GM12878 (cell line): ENCODE data around the gene OR2B2. TPM values are rescaled to one million over a fixed set of nuclear protein-coding genes. Genes with fewer than 3 reads are reported as not detected.

Experiments
- ATAC-seq: fragments of 200-7000 bp; cut with Tn5 transposase; 3 replicates; pipeline ENCODE4 v1.9.1; 2020; ENCODE audit warnings: mild to moderate bottlenecking, moderate library complexity
- BruUV-seq: library from RNA; stranded (reverse); fragments of 400-500 nt; replicated peaks from 2 replicates; lab custom pipeline; 2021; lab: Mats Ljungman, UMichigan
- CTCF ChIA-PET: fragments of 300-600 bp; sonication (Branson Sonifier 250); formaldehyde crosslinking; extraction: SDS; loops from one replicate; lab custom pipeline; 2021; ENCODE audit warnings: inconsistent platforms; lab: Yijun Ruan, JAX
- POLR2A ChIA-PET: fragments of 350-600 bp; formaldehyde crosslinking; extraction: SDS; loops from one replicate; lab custom pipeline; 2021; ENCODE audit warnings: inconsistent platforms; lab: Charles Lee
- RAD21 ChIA-PET: fragments of 300-600 bp; sonication (Branson Sonifier 250); formaldehyde crosslinking; loops from one replicate; lab custom pipeline; 2023; ENCODE audit warnings: antibody characterized with exemption; ENCODE audit not compliant: unreplicated experiment; lab: Charles Lee
- SMC1A ChIA-PET: fragments of 300-600 bp; sonication (Branson Sonifier 250); formaldehyde crosslinking; loops from one replicate; lab custom pipeline; 2023; ENCODE audit not compliant: unreplicated experiment, uncharacterized antibody; lab: Charles Lee
- DNase-seq: peaks from one replicate; pipeline ENCODE4 v3.0.0-alpha.2; 2011; ENCODE audit warnings: low read depth, low spot score
- FAIRE-seq: peaks from 3 replicates; lab custom pipeline; 2011; peaks lifted over from hg19 to GRCh38; lab: Jason Lieb, UNC
- H2AFZ ChIP-seq: 2 replicates; pipeline ENCODE4 v1.6.0; 2011; ENCODE audit warnings: low read depth, low read length, control low read depth; ENCODE audit not compliant: control insufficient read depth
- H3K27ac ChIP-seq: 2 replicates; pipeline ENCODE4 v1.5.1; 2011; ENCODE audit warnings: control low read depth; ENCODE audit not compliant: control insufficient read depth, insufficient read depth
- H3K27me3 ChIP-seq, 2 experiments: replicated peaks in 1 of 2; 2 replicates each; pipeline versions ENCODE4 v1.6.0 to v1.6.1; 2011; ENCODE audit warnings: low read length in 1 of 2; ENCODE audit not compliant: control insufficient read depth in 2 of 2, insufficient read depth in 2 of 2
- H3K36me3 ChIP-seq, 2 experiments: 2 replicates each; pipeline ENCODE4 v1.5.1; 2011; ENCODE audit warnings: low read length in 1 of 2; ENCODE audit not compliant: control insufficient read depth in 2 of 2, insufficient read depth in 2 of 2
- H3K4me1 ChIP-seq: 2 replicates; pipeline ENCODE4 v1.6.1; 2011; ENCODE audit warnings: mild to moderate bottlenecking, low read length, moderate library complexity, mixed read lengths; ENCODE audit not compliant: control insufficient read depth, insufficient read depth
- H3K4me2 ChIP-seq: 2 replicates; pipeline ENCODE4 v1.6.0; 2011; ENCODE audit warnings: control low read depth; ENCODE audit not compliant: control insufficient read depth, insufficient read depth
- H3K4me3 ChIP-seq: fragments of 200-600 bp; sonication (generic); 2 replicates; pipeline ENCODE4 v1.5.1; 2016
- H3K79me2 ChIP-seq: 2 replicates; pipeline ENCODE4 v1.6.0; 2011; ENCODE audit warnings: low read length; ENCODE audit not compliant: control insufficient read depth, insufficient read depth
- H3K9ac ChIP-seq: 2 replicates; pipeline ENCODE4 v1.8.0; 2011; ENCODE audit warnings: low read length, control low read depth, mixed read lengths; ENCODE audit not compliant: control insufficient read depth, insufficient read depth
- H3K9me3 ChIP-seq: replicated peaks from 3 replicates; pipeline ENCODE4 v1.5.1; 2011; ENCODE audit warnings: mild to moderate bottlenecking, low read length; ENCODE audit not compliant: control insufficient read depth, insufficient read depth
- H4K20me1 ChIP-seq: 2 replicates; pipeline ENCODE4 v1.6.0; 2011; ENCODE audit not compliant: control insufficient read depth, insufficient read depth
- ASH2L ChIP-seq: fragments of 300-600, 200-600 bp; sonication (generic); IDR thresholded peaks from 2 replicates; pipeline ENCODE4 v1.6.1; 2017; ENCODE audit warnings: low read depth, mild to moderate bottlenecking, borderline replicate concordance
- CREB1 ChIP-seq: IDR thresholded peaks from 2 replicates; pipeline ENCODE4 v1.6.1; 2012; ENCODE audit warnings: low read depth, mild to moderate bottlenecking, inconsistent platforms
- ETV6 ChIP-seq, 2 experiments: fragments of 450-650 bp in 1 of 2; IDR thresholded peaks in 1 of 2; conservative IDR thresholded peaks in 1 of 2; 2 replicates each; pipeline ENCODE4 v1.6.1; 2014; ENCODE audit warnings: antibody characterized with exemption in 1 of 2, borderline replicate concordance in 1 of 2, low read depth in 1 of 2, mild to moderate bottlenecking in 1 of 2, moderate library complexity in 1 of 2
- EZH2 ChIP-seq: IDR thresholded peaks from 2 replicates; pipeline ENCODE4 v1.6.1; 2012; ENCODE audit warnings: low read depth, mild to moderate bottlenecking, control low read depth, inconsistent platforms, low read length, borderline replicate concordance; ENCODE audit not compliant: control insufficient read depth
- HCFC1 ChIP-seq: fragments of 150-350 bp; IDR thresholded peaks from 2 replicates; pipeline ENCODE4 v1.6.1; 2014; ENCODE audit warnings: low read length
- HDGF ChIP-seq: fragments of 450-650 bp; IDR thresholded peaks from 2 replicates; pipeline ENCODE4 v1.6.1; 2016; ENCODE audit warnings: antibody characterized with exemption
- IRF4 ChIP-seq: IDR thresholded peaks from 2 replicates; pipeline ENCODE4 v1.6.1; 2011; ENCODE audit warnings: low read depth, low read length
- PAX5 ChIP-seq: IDR thresholded peaks from 2 replicates; pipeline ENCODE4 v1.6.1; 2011; ENCODE audit warnings: low read depth, low read length, borderline replicate concordance
- RCOR1 ChIP-seq: conservative IDR thresholded peaks from 2 replicates; pipeline ENCODE4 v1.6.1; 2012; ENCODE audit warnings: low read depth, low read length, improper control_type of control experiment
- SIX5 ChIP-seq: IDR thresholded peaks from 2 replicates; pipeline ENCODE4 v1.6.1; 2011; ENCODE audit warnings: mild to moderate bottlenecking, low read depth, low read length, moderate library complexity; ENCODE audit not compliant: severe bottlenecking
- SREBF2 ChIP-seq: IDR thresholded peaks from 2 replicates; pipeline ENCODE4 v1.6.1; 2012; ENCODE audit warnings: mild to moderate bottlenecking, low read length
- STAT1 ChIP-seq: fragments of 450-650 bp; conservative IDR thresholded peaks from 2 replicates; pipeline ENCODE4 v1.6.1; 2014; ENCODE audit warnings: antibody characterized with exemption, mild to moderate bottlenecking
- STAT3 ChIP-seq: IDR thresholded peaks from 2 replicates; pipeline ENCODE4 v1.6.1; 2011; ENCODE audit warnings: low read depth, low read length, improper control_type of control experiment
- ZBED1 ChIP-seq: IDR thresholded peaks from 2 replicates; pipeline ENCODE4 v1.6.1; 2016; ENCODE audit warnings: borderline replicate concordance
- ZNF384 ChIP-seq: IDR thresholded peaks from 2 replicates; pipeline ENCODE4 v1.6.1; 2012; ENCODE audit warnings: low read depth, mild to moderate bottlenecking, low read length, improper control_type of control experiment, borderline replicate concordance
- WGBS: methylation state at CpG from one replicate; pipeline ENCODE4 v1.1.6; 2016; ENCODE audit warnings: low lambda C conversion rate; ENCODE audit not compliant: insufficient replicate concordance, insufficient coverage; ENCODE audit errors: missing lambda C conversion rate; 5-methylcytosine and 5-hydroxymethylcytosine counted together
- in situ Hi-C: fragments of 300-500 bp; cut with MboI; formaldehyde crosslinking; loops from 9 replicates; pipeline ENCODE4 v1.14.3; 2018; ENCODE audit warnings: mixed read lengths
- intact Hi-C: fragments of 100-400 bp; cut with micrococcal nuclease; formaldehyde crosslinking; loops from one replicate; pipeline ENCODE4 v1.14.2; 2022; ENCODE audit not compliant: unreplicated experiment
- polyA plus RNA-seq, 11 experiments: library from polyadenylated mRNA; depleted of rRNA in 4 of 11; unstranded in 6 of 11; stranded (reverse) in 5 of 11; fragments of >200 nt; fragmentation: Nextera tagmentation in 4 of 11; fragmentation: Illumina TruSeq in 1 of 11; extraction: Ambion mirVana in 4 of 11; extraction: Trizol in 1 of 11; gene quantifications; 1 replicate in 1 of 11; 2 replicates in 10 of 11; pipeline versions ENCODE4 v1.2.1 to v1.2.3, GENCODE V29; 2011 to 2016; ENCODE audit warnings: inconsistent platforms in 2 of 11, missing spikeins in 2 of 11, low read depth in 1 of 11
- total RNA-seq, 4 experiments: library from RNA; depleted of rRNA in 3 of 4; stranded (reverse); fragments of >200 nt in 3 of 4; fragmentation: Illumina TruSeq in 1 of 4; extraction: Trizol in 1 of 4; gene quantifications; 2 replicates each; pipeline versions ENCODE4 v1.2.1 to v1.2.3, GENCODE V29; 2013 to 2021
- TF ChIP-seq, protein P1 (sequence below): fragments of 450-650 bp; IDR thresholded peaks from 2 replicates; pipeline ENCODE4 v1.6.1; 2017; ENCODE audit warnings: antibody characterized with exemption, mild to moderate bottlenecking, moderate library complexity
- TF ChIP-seq, protein P2 (sequence below): IDR thresholded peaks from 2 replicates; pipeline ENCODE4 v1.6.1; 2011; ENCODE audit warnings: borderline replicate concordance, low read depth, mild to moderate bottlenecking, moderate library complexity, low read length; ENCODE audit not compliant: insufficient read depth, poor library complexity, severe bottlenecking
- TF ChIP-seq, protein P3 (sequence below): fragments of 450-650 bp; IDR thresholded peaks from 2 replicates; pipeline ENCODE4 v1.6.1; 2016; ENCODE audit warnings: mild to moderate bottlenecking

Gene OR2B2
- total and polyA plus RNA-seq, 10 of the 15 experiments (the other 5 are each of a cell fraction or from before 2014, with no cell fraction given): not detected

- TF ChIP-seq, protein P1, sequence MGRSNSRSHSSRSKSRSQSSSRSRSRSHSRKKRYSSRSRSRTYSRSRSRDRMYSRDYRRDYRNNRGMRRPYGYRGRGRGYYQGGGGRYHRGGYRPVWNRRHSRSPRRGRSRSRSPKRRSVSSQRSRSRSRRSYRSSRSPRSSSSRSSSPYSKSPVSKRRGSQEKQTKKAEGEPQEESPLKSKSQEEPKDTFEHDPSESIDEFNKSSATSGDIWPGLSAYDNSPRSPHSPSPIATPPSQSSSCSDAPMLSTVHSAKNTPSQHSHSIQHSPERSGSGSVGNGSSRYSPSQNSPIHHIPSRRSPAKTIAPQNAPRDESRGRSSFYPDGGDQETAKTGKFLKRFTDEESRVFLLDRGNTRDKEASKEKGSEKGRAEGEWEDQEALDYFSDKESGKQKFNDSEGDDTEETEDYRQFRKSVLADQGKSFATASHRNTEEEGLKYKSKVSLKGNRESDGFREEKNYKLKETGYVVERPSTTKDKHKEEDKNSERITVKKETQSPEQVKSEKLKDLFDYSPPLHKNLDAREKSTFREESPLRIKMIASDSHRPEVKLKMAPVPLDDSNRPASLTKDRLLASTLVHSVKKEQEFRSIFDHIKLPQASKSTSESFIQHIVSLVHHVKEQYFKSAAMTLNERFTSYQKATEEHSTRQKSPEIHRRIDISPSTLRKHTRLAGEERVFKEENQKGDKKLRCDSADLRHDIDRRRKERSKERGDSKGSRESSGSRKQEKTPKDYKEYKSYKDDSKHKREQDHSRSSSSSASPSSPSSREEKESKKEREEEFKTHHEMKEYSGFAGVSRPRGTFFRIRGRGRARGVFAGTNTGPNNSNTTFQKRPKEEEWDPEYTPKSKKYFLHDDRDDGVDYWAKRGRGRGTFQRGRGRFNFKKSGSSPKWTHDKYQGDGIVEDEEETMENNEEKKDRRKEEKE: no peak
- no peak for TF ChIP-seq SREBF2
- no peak for TF ChIP-seq CREB1
- TF ChIP-seq ZBED1: no peak
- no peak for TF ChIP-seq ZNF384
- no peak for TF ChIP-seq HDGF
- TF ChIP-seq, protein P2, sequence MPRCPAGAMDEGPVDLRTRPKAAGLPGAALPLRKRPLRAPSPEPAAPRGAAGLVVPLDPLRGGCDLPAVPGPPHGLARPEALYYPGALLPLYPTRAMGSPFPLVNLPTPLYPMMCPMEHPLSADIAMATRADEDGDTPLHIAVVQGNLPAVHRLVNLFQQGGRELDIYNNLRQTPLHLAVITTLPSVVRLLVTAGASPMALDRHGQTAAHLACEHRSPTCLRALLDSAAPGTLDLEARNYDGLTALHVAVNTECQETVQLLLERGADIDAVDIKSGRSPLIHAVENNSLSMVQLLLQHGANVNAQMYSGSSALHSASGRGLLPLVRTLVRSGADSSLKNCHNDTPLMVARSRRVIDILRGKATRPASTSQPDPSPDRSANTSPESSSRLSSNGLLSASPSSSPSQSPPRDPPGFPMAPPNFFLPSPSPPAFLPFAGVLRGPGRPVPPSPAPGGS: no peak
- no peak for TF ChIP-seq ASH2L
These were observed 38.8 kb upstream of the OR2B2 start (continued) for GRCh38 chr6:27951040-27951439.

GRCh38 chr6:27948237-27948636, 36.0 kb upstream of the OR2B2 start:
- no peaks in the 10 kb centered on the region for H3K36me3 ChIP-seq
- TF ChIP-seq RCOR1 (no peak), PAX5 (no peak), IRF4 (no peak), HCFC1 (no peak), EZH2 (no peak), SIX5 (no peak), STAT3 (no peak), ETV6 (conservative IDR thresholded peaks at IDR 0.05 in 1 of 2, IDR thresholded peaks at IDR 0.05 in 1 of 2; ENCODE audit: borderline replicate concordance in 1 of 2, low read depth in 1 of 2) (no peak), STAT1 (no peak)
- TF ChIP-seq, protein P3, sequence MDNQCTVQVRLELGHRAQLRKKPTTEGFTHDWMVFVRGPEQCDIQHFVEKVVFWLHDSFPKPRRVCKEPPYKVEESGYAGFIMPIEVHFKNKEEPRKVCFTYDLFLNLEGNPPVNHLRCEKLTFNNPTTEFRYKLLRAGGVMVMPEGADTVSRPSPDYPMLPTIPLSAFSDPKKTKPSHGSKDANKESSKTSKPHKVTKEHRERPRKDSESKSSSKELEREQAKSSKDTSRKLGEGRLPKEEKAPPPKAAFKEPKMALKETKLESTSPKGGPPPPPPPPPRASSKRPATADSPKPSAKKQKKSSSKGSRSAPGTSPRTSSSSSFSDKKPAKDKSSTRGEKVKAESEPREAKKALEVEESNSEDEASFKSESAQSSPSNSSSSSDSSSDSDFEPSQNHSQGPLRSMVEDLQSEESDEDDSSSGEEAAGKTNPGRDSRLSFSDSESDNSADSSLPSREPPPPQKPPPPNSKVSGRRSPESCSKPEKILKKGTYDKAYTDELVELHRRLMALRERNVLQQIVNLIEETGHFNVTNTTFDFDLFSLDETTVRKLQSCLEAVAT: no peak
- no peaks in the 10 kb centered on the region for H3K27me3 ChIP-seq
- H4K20me1 ChIP-seq: no peaks in the 10 kb centered on the region
- in situ Hi-C loops: no loop called here
- no peaks in the 10 kb centered on the region for H3K79me2 ChIP-seq
- intact Hi-C loops: no loop called here
- no peaks in the 10 kb centered on the region for H3K9me3 ChIP-seq
- ATAC-seq (no peak), FAIRE-seq (no peak), DNase-seq (no peak)
- no peaks in the 10 kb centered on the region for H3K4me1 ChIP-seq
- BruUV-seq: no TSS peak
- ChIA-PET POLR2A (no interaction called here), CTCF (no interaction called here), RAD21 (no interaction called here), SMC1A (no interaction called here)
- H2AFZ ChIP-seq: no peak overlapping the region
- H3K4me2 ChIP-seq: no peak overlapping the region
- no peak overlapping the region for H3K4me3 ChIP-seq
- no peak overlapping the region for H3K9ac ChIP-seq
- WGBS: 0% methylated on average over 1 of the region's 1 CpG
- no peak overlapping the region for H3K27ac ChIP-seq
